Fibroblast of lung (primary cell): ENCODE data around the gene SMC4. TPM values are rescaled to one million over a fixed set of nuclear protein-coding genes. Genes with fewer than 3 reads are reported as not detected.

Experiments
- DNase-seq, 2 donors: peaks; one replicate each; pipeline versions ENCODE4 v3.0.0 to v3.0.0-alpha.2; 2010; ENCODE audit warnings: low read depth in 2 of 2
- H2AFZ ChIP-seq: 2 replicates; pipeline ENCODE4 v1.5.1; 2012; ENCODE audit warnings: low read length, control low read depth, inconsistent platforms
- H3K27ac ChIP-seq: 2 replicates; pipeline ENCODE4 v1.5.1; 2011; ENCODE audit warnings: low read length, control low read depth; ENCODE audit not compliant: insufficient read depth
- H3K27me3 ChIP-seq: 2 replicates; pipeline ENCODE4 v1.5.1; 2011; ENCODE audit warnings: mild to moderate bottlenecking, low read length; ENCODE audit not compliant: control insufficient read depth, insufficient read depth
- H3K36me3 ChIP-seq: 2 replicates; pipeline ENCODE4 v1.5.1; 2011; ENCODE audit warnings: low read length; ENCODE audit not compliant: control insufficient read depth, insufficient read depth
- H3K4me1 ChIP-seq: 2 replicates; pipeline ENCODE4 v1.5.1; 2011; ENCODE audit warnings: low read length; ENCODE audit not compliant: control insufficient read depth, insufficient read depth; ENCODE audit errors: extremely low read depth
- H3K4me2 ChIP-seq: 2 replicates; pipeline ENCODE4 v1.5.1; 2011; ENCODE audit warnings: low read length, control low read depth; ENCODE audit not compliant: insufficient read depth; ENCODE audit errors: extremely low read depth
- H3K4me3 ChIP-seq, 4 experiments: fragments of 200-600 bp in 1 of 4; sonication (generic) in 1 of 4; replicated peaks in 1 of 4; 2 replicates each; pipeline ENCODE4 v1.5.1; 2011 to 2016; ENCODE audit warnings: low read length in 4 of 4, low read depth in 3 of 4, mild to moderate bottlenecking in 3 of 4, control low read depth in 2 of 4, inconsistent platforms in 1 of 4, mixed read lengths in 1 of 4; ENCODE audit not compliant: insufficient read depth in 1 of 4; ENCODE audit errors: control extremely low read depth in 1 of 4
- H3K79me2 ChIP-seq: 2 replicates; pipeline ENCODE4 v1.5.1; 2012; ENCODE audit warnings: mild to moderate bottlenecking, low read length, inconsistent platforms; ENCODE audit not compliant: control insufficient read depth, insufficient read depth
- H3K9ac ChIP-seq: 2 replicates; pipeline ENCODE4 v1.5.1; 2011; ENCODE audit warnings: mild to moderate bottlenecking, low read length, control low read depth; ENCODE audit not compliant: insufficient read depth
- H3K9me3 ChIP-seq: 2 replicates; pipeline ENCODE4 v1.5.1; 2012; ENCODE audit warnings: low read depth, low read length; ENCODE audit not compliant: control insufficient read depth, insufficient read depth
- H4K20me1 ChIP-seq: 2 replicates; pipeline ENCODE4 v1.5.1; 2011; ENCODE audit warnings: low read length; ENCODE audit not compliant: control insufficient read depth, insufficient read depth; ENCODE audit errors: extremely low read depth
- EZH2 ChIP-seq: IDR thresholded peaks from 2 replicates; pipeline ENCODE4 v1.5.1; 2012; ENCODE audit warnings: low read length, control low read depth, mild to moderate bottlenecking; ENCODE audit errors: missing control alignments
- polyA plus RNA-seq, 2 donors: library from polyadenylated mRNA; depleted of rRNA in 1 of 2; stranded (reverse) in 1 of 2; unstranded in 1 of 2; fragments of >200 nt; gene quantifications; 2 replicates each; pipeline ENCODE4 v1.2.1, GENCODE V29; 2011 to 2012; ENCODE audit warnings: missing spikeins in 1 of 2
- total RNA-seq: library from RNA; depleted of rRNA; stranded (reverse); fragments of >200 nt; gene quantifications from 2 replicates; pipeline ENCODE4 v1.2.1, GENCODE V29; 2014
- TF ChIP-seq, protein P1 (sequence below), 2 donors: IDR thresholded peaks in 1 of 2; conservative IDR thresholded peaks in 1 of 2; 1 replicate in 1 of 2; 2 replicates in 1 of 2; pipeline ENCODE4 v1.5.1; 2011 to 2012; ENCODE audit warnings: low read length in 2 of 2, control low read depth in 1 of 2, inconsistent platforms in 1 of 2, low read depth in 1 of 2, mild to moderate bottlenecking in 1 of 2

Gene SMC4
- total and polyA plus RNA-seq, 2 donors (not counting 1 experiment from before 2014, with no cell fraction given), result 34.7 to 48.4 TPM

DNA sequence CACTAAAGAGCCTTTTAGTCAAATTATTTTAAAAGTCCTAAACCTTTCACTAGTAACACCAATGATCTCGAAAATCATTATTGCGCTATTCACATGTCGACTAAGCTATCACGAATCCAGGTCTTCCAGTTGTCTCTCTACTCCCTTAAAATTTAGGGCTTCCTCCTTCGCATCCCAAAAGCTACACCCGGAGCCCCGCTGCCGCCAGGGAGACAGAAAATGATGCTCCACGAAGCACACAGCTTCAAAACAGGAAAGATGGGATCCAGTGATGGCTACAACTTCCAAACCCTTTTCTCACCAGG lies 678 bp upstream of the SMC4 start:
- TF ChIP-seq, protein P1, sequence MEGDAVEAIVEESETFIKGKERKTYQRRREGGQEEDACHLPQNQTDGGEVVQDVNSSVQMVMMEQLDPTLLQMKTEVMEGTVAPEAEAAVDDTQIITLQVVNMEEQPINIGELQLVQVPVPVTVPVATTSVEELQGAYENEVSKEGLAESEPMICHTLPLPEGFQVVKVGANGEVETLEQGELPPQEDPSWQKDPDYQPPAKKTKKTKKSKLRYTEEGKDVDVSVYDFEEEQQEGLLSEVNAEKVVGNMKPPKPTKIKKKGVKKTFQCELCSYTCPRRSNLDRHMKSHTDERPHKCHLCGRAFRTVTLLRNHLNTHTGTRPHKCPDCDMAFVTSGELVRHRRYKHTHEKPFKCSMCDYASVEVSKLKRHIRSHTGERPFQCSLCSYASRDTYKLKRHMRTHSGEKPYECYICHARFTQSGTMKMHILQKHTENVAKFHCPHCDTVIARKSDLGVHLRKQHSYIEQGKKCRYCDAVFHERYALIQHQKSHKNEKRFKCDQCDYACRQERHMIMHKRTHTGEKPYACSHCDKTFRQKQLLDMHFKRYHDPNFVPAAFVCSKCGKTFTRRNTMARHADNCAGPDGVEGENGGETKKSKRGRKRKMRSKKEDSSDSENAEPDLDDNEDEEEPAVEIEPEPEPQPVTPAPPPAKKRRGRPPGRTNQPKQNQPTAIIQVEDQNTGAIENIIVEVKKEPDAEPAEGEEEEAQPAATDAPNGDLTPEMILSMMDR (conservative IDR thresholded peaks at IDR 0.05 in 1 of 2, IDR thresholded peaks at IDR 0.05 in 1 of 2; ENCODE audit: low read depth in 1 of 2, low read length in 2 of 2), result peak in 1 of 2 donors; percentile 21
- no peak for TF ChIP-seq EZH2
- DNase-seq, result no peak
- Histone ChIP-seq H3K36me3 (no peaks in the 10 kb centered on the region), H3K79me2 (peaks cover 77% of the 10 kb centered on the region), H3K4me1 (no peaks in the 10 kb centered on the region), H3K9ac (peak overlapping the region; percentile 77), H3K27me3 (no peaks in the 10 kb centered on the region), H3K9me3 (no peaks in the 10 kb centered on the region), H3K4me2 (peak overlapping the region; percentile 74), H2AFZ (peak overlapping the region; percentile 98), H3K27ac (peak overlapping the region; percentile 94), H4K20me1 (no peaks in the 10 kb centered on the region), H3K4me3 (peak overlapping the region; percentile 78 to 99 (median 90))

GRCh38 chr3:160400030-160400701 lies 716 bp downstream of the SMC4 start:
- no peaks in the 10 kb centered on the region for H4K20me1 ChIP-seq
- no peaks in the 10 kb centered on the region for H3K27me3 ChIP-seq
- H3K27ac ChIP-seq, result peak overlapping the region; percentile 94
- H3K9ac ChIP-seq, result peak overlapping the region; percentile 77
- no peaks in the 10 kb centered on the region for H3K36me3 ChIP-seq
- H3K4me1 ChIP-seq, result peaks cover 5% of the 10 kb centered on the region
- H3K4me2 ChIP-seq, result peak overlapping the region; percentile 87
- peak overlapping the region; percentile 50 for H2AFZ ChIP-seq
- no peak for TF ChIP-seq EZH2
- TF ChIP-seq, protein P1 (conservative IDR thresholded peaks at IDR 0.05 in 1 of 2, IDR thresholded peaks at IDR 0.05 in 1 of 2; ENCODE audit: low read depth in 1 of 2, low read length in 2 of 2), result no peak
- no peaks in the 10 kb centered on the region for H3K9me3 ChIP-seq
- H3K79me2 ChIP-seq, result peaks cover 83% of the 10 kb centered on the region
- peak; percentile 59 to 68 for DNase-seq
- H3K4me3 ChIP-seq, result peak overlapping the region; percentile 78 to 99 (median 90)

DNA sequence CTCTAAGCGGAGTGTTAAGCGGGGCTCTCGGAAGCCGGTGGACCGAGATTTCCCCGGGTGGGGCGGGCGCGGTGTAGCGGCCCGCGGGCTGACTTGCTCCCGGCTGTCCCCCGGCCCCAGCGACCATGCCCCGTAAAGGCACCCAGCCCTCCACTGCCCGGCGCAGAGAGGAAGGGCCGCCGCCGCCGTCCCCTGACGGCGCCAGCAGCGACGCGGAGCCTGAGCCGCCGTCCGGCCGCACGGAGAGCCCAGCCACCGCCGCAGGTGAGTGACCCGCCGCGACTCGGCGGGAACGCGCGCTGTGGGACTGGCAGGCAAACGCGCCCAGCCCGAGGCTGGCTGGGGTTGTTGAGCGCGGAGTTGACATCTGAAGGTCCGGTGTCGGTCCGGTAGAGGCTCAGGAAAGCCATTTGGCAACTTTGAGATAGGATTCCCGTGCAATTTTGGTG lies 1.3 kb downstream of the SMC4 start:
- Histone ChIP-seq H3K4me1 (peaks cover 5% of the 10 kb centered on the region), H3K79me2 (peaks cover 89% of the 10 kb centered on the region), H3K36me3 (no peaks in the 10 kb centered on the region), H4K20me1 (no peaks in the 10 kb centered on the region), H3K9me3 (no peaks in the 10 kb centered on the region), H3K27ac (peak overlapping the region; percentile 94), H3K4me2 (peak overlapping the region; percentile 87), H3K4me3 (peak overlapping the region; percentile 78 to 99 (median 90)), H2AFZ (peak overlapping the region; percentile 50), H3K9ac (peak overlapping the region; percentile 77), H3K27me3 (no peaks in the 10 kb centered on the region)
- no peak for TF ChIP-seq EZH2
- TF ChIP-seq, protein P1 (conservative IDR thresholded peaks at IDR 0.05 in 1 of 2, IDR thresholded peaks at IDR 0.05 in 1 of 2; ENCODE audit: low read depth in 1 of 2, low read length in 2 of 2), result no peak
- DNase-seq, result no peak
